Measurements from ENCODE around the gene CBFA2T3.

CBFA2T3 gene

DNA sequence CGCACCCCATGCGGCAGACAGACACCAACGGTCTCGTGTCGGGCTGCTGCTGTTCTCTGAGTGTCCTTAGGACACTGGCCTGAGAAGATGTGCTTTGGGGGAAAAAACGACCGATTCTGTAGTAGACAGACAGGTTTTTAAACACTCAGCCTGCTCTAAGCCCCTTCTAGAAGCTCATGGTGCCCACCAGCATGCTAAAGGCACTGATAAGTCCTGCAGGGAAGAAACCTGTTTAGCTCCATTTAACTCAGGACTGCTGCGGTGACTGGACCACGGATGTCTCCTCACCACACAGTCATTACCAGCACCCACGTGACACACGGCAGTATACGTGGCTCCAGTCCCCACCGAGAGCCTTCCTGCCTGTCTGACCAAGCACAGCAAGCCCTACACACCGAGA lies 146.2 kb downstream of the CBFA2T3 start:
- DNase-seq, result no peak

DNA sequence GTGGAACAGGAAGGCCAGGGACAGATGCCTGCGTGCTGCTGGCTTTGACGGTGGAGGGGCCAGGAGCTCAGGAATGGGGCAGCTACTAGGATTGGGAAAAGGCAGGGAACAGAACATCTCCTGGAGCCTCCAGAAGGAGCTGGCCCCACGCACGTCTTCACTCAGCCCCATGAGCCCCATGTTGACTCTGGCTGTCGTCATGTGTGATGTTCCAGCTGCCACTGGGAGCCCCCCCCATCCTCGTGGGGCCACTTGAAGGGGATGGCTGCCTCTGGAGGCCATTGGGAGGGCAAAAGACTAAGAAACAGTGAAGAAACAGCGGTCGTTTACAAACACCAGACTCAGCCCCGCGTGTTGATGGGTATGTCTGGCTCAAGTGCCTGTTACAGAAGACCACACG lies 146.7 kb downstream of the CBFA2T3 start:
- DNase-seq, result no peak

DNA sequence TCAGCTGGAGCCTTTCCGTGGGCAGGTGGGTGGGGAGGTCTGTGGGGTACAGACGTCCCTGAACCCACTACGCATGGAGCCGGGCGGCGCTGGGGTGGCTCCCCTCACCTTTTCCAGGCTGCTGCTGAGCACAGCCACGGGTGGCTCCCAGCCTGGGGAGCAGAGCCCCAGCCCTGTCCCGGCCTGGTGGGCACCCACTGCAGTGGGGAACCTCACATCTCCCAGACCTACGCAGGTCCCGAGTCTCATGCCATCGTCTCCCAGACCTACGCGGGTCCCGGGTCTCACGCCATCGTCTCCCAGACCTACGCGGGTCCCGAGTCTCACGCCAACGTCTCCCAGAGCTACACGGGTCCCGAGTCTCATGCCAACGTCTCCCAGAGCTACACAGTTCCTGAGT lies 148.3 kb downstream of the CBFA2T3 start:
- no peak for DNase-seq

DNA sequence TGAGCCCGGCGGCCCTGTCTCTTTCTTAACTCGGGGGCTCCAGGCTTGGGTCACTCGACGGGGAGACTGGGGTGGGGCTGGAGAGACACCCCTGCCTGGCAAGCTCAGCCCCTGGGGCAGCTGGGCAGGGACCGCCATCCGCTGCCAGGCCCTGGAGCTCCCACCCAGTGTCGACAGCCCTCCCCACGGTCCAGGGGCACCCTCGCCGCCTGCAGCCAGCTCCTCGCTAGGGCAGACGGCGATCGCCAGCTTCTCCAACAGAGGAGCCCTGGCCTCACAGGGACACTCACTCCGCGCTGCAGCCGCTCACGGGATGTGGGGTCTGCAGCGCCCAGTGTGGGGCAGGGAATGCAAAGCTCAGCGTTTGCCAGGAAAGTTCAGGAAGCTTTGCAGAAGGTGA lies 149.3 kb downstream of the CBFA2T3 start:
- no peak for DNase-seq

GRCh38 chr16:88826070-88826840 lies 150.8 kb downstream of the CBFA2T3 start:
- DNase-seq, result no peak

- no peak for DNase-seq
Observed at GRCh38 chr16:88825146-88825545, 151.9 kb downstream of the CBFA2T3 start.
